ENCODE results near the gene NIM1K.
"Not testable (repeated sequence)": the region's sequence is repeated elsewhere in the genome, so short reads cannot be mapped to it uniquely, and the experiment has no call there.

Gene NIM1K

DNA sequence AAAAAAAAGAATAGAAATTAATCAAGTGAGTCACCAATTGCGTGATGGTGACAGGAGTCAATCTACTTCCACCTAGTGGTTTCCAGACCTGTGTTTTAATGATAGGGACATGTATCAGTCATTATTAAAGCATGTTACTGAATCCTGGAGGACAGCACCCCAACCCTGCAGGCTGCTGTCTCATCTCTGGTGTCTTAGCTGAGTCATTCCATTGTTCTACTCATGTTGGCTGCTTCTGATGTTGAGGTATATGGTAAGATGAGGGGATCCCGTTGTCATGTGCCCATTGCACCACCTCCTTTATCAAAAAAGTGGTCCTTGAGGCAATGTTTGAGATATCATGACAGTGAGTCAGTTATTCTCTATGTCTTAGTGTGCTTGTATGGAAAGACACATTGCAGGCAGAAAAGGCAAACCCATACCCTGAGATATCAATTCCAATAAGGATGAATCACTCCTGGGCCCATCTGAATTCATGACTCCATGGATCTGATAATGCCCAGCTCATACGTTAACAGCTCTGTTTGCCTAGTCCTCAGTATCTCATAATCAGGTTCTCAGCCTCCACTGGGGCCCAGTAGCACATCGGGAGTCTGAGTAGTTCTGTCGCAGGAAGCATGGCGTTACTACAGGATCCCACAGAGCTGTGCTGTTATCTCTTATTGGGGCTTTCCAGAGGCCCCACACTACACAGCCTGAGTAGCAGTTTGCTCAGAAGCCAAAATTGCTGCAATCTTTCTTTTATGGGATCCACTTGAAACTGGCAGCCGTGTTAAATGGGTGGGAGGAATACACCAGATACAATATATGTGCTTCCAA is 90.0 kb downstream of the NIM1K start:
- DNase-seq (ENCODE audit: low read depth): no peak

DNA sequence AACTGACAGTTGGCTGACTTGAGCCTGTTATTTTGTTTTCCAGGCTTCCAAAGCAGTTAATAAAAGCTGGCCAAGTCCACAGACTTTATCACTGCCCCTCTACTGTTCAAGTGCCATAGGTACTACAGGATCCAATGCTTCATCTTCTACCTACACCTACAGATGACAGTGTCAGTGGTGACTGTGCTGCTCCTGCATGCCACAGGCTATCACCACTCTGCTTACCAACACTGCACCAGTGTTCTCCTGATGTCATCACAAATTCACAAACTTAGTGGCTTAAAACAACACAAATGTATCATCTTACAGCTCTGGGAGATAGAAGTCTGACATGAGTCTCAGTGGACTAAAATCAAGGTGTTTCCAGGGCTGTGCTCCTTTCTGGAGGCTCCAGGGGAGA is 94.6 kb downstream of the NIM1K start:
- DNase-seq (ENCODE audit: low read depth): no peak

DNA sequence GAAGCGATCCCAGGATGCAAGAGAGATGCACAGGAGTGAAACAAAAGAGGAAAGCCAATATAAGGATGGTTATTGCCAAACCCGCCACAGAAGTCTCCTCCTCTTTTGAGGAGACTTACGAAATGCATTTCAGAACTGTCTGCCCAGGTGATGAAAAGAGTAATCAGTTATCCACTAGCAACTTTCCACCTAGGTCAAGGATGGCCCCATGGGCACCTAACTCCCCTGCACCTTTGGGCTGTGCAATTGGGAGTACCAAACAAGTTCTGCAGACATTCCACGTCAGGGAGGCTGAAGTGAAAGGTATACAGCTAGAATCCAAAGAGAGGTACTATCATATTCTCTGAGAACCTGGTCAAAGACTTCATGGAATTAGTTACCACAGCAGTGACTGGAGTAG is 95.5 kb downstream of the NIM1K start:
- no peak for DNase-seq (ENCODE audit: low read depth)

DNA sequence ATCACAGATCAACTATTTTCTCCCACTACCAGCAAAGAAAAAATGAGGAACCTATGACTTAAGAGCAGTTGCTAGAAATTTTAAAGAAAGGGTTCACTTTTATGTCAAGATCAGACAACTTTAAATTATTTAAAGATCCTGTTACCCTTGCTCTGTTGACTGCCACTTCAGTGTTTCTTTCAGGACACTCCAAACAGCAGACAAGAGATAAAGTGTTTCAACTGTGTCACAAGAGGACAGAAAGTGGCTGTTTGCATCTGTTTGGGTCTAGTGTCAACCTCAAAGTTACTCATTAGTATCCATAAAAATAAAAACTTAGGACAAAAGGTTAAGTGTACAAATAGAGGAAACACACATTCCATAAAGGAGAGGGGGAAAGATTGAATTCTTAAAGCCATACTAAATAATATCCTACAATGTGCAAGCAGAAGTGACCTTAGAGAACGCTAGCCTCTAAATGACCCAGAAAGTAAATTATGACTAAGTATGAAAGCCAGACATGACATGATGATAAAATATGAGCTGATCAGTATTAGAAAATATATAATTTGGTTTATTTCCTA is 96.3 kb downstream of the NIM1K start:
- no peak for DNase-seq (ENCODE audit: low read depth)

DNA sequence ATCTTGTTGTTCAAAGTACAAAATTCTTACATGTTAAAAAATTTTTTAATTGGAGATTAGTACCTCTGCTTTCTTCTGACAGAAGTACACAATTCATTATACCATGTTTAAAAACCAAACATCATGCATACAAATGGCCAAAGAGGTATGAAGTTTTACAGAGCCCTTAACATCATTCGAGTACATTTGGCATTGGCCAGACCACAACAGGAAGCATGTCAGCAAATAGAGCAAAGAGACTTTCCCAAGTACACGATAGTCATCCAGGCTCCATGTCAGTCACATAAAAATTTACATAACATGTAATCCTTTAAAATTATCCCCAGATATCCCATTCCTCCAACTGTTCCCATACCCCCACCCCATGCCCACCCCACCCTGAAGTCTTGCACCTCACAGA is 98.7 kb downstream of the NIM1K start:
- no peak for DNase-seq (ENCODE audit: low read depth)

DNA sequence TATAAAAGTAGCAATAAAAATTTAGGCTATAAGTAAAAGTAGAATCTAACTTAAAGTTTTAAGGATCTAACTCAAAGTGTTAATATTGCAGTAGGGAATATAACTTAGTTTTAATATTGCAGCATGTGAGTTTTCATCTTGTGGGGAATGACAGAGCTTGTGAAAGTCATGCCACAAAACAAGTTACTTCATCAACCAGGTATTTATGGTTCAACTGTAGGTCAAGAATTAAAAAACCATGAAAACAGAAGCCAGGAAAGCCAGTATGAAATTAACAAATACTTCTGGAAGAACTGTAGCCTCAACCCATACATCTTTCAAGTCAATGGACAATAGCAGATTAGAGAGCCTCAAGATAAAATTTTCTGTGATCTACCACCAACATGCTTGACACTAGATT is 102.2 kb downstream of the NIM1K start:
- DNase-seq (ENCODE audit: low read depth): no peak

DNA sequence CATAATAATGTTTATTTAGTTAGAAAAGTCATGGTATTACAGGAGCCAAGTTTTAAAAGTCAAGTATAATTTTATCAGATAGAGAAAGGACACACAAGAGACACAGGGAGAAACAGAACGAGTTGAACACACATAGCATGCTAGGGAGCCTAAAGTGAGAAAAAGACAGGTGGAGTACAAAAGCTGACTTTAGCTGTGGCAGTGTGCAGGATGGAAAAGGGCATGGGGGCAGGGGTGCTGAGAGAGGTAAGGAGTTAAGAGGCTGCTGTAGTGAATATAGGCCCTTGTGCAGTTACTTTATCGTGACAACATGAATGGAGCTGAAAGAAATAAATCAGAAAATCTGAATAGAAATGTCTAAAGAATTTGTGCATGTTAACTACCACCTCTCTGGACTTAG is 103.2 kb downstream of the NIM1K start:
- no peak for DNase-seq (ENCODE audit: low read depth)

DNA sequence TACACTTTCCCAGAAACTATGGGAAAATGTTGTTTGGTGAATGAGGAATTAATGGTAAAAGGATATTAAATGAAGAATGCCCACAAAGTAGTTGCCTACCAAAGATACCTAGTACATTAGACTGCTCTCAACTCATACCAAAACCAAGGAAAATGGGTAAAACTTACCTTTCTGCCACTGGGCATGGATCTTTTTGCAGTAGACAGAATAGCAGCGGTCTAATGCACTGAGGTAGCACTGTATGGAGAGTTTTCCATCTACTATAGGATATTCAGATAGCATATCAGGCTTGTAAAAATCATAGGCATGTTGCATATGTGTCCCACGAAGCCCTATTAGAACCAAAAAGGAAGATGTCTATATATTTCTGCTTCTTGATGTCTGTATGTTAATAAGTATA is 104.8 kb downstream of the NIM1K start:
- no peak for DNase-seq (ENCODE audit: low read depth)

DNA sequence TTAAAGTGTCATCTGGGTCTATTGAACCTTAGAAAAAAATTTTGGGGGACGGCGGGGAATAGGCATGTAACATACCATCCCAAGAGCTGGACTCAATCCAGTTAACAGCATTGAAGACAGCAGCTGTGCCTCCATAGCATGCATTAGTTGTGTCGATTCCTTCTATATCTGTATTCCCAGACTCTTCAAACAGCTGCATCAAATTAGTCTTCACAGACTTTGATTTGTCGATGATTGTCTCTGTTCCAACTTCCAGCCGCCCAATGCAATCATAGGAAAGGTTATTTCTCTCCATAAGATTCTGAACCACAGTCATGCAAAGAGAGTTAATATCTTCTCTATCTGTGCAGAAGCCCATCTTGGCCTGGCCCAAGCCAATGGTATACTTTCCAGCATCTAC is 106.4 kb downstream of the NIM1K start:
- DNase-seq (ENCODE audit: low read depth): no peak

DNA sequence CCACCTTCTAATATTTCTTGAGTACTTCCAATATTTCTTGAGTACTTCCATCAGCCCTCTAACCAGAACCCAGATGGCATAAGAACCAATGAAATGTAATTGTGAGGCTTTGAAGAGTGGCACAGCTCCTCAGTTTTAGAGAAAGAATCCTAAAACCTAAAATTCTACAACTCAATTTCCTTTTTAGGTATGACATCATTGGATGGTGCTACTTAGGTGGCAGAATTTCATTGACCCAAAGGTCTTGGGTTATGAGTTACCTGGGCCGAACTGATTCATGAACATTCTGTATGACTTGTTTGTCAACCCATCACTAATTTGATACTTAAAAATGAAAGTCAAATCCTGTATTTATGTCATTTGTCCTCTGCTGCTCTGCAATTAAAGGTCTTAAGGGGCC is 108.1 kb downstream of the NIM1K start:
- no peak for DNase-seq (ENCODE audit: low read depth)

DNA sequence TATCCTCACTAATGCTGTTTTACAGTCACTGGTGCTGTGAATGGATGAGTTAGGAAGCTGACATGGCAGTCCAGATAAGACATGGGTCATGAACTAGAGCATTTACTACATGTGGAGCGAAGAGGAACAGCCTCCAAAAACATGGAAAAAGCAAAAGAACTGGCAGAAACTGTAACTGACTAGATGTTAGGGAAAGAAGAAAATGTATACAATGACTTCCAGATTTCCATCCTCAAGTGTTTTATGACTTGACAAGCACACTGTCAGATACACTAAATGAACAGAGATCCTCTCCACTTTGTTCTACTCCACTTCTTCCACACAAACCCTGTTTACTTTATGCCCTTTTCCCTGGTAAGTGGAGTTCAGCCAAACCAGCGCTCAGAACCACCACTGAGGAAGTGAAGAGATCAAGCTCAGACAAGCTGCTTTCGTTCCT is 109.6 kb downstream of the NIM1K start:
- no peak for DNase-seq (ENCODE audit: low read depth)

DNA sequence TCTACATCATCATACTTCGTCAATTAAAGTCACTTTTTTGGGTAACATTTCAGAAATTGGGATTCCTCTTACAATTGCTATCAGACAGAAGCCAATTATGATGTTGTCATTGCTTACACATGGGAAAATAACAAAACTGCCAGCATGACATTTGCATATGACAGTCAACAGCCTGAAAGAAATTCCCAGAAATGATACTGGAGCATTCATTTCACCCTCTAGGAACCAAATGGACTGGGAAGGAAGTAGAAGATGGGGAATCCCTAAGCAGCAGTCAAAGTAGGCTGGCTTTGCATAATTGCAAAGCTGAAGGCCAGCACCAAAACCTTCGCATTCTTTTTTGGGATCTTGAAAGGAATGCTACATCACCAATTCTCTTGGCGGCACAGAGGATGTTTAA is 110.5 kb downstream of the NIM1K start:
- no peak for DNase-seq (ENCODE audit: low read depth)

DNA sequence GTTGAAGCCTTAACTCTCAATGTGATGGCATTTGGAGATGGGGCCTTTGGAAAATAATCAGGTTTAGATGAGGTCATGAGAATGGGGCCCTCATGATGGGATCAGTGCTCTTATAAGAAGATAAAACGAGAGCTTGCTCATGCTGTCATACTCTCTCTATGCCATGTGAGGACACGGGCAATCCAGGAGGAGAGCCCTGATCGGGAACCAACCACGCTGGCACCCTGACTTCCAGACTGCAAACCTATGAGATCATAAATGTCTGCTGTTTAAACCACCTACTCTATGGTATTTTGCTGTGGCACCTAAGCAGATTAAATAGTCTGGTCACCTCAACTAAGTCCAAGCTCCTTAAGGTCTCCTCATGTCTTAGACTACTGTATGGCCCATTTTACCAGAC is 111.2 kb downstream of the NIM1K start:
- DNase-seq (ENCODE audit: low read depth): no peak

DNA sequence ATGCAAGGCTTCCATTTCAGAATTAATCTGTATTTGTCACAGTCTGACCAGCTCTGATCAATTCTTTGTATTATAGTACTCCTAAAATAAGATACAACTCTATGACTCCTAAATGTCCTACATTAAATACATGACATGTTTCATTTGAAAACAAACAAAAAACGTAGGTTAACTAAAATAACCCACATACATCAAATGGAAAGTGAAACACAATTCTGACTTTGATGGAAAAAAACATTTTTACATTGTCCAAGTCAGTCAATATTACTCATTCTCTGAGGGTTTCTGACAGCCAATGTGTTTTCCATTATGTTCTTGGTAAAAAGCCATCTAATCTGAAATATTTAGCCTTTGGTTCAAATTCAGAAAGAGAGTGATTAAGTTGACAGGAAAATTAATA is 112.5 kb downstream of the NIM1K start:
- DNase-seq (ENCODE audit: low read depth): no peak

DNA sequence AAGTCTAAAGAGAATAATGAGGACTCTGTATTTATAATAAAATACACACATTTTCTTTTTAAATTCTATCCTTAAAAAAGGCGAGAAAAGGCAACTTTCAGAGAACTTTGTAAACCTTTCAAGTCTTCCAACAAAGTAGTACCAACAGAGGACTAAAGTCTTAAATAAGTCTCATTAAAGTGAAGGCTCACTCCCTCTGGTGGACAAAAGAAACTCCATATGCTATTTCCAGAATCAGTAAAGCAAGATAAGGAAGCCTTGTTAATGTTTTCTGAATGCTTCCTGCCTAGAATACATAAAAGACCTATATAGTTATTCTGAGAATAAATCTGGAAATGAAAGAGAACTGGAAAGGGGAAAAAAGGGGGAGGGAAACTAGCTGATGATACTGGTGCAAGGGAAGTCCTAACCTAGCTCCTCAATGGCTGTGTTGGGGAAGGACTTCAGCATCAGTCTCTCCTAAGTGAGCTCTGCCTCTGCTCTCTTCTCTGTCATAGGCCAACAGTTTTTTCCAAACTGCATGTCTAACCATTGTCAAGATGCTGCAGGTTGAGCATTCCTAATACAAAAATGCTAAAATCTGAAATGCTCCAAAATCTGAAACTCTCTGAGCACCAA is 114.0 kb downstream of the NIM1K start:
- DNase-seq (ENCODE audit: low read depth): no peak

DNA sequence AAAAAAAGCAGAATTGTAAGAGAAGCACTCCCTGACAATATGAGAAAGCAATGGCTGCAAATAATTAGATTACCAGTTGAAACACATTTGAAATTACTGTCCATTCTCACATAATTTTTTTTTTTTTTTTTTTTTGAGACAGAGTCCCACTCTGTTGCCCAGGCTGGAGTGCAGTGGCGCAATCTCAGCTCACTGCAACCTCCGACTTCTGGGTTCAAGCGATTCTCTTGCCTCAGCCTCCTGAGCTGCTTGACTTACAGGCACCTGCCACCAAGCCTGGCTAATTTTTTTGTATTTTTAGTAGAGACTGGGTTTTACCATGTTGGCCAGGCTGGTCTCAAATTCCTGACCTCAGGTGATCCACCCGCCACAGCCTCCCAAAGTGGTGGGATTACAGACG is 114.9 kb downstream of the NIM1K start:
- DNase-seq (ENCODE audit: low read depth): not testable (repeated sequence)

DNA sequence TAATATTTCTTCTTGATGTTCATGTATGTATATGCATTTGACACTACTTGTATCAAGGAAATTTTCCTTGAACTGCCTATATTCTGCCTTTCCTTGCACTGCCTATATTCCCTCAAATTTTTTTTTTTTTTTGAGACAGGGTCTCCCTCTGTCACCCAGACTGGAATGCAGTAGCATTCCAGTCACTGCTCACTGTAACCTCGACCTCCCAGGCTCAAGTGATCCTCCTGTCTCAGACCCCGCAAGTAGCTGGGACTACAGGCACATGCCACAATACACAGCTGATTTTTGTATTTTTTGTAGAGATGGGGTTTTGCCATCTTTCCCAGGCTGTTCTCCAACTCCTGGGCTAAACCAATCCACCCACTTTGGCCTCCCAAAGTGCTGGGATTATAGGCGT is 117.1 kb downstream of the NIM1K start:
- DNase-seq (ENCODE audit: low read depth): no peak

DNA sequence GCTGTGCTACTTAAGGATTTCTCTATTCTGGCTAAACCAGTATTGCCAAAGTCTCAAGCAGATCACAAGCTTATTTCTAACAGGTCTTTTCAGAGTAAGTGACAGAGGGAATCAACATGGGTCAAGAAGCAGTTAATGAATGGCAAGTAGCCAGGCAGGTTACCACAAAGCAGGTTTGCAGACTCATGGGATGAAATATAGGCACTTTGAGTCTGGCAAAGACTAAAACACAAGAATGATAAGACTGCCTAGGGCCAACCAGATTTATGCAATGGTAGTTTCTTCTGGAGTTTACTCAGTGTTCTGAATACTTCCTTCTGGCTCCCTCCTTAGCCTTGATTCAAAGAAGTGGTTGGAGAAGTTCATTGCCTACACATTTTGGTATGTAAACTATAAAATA is 117.6 kb downstream of the NIM1K start:
- no peak for DNase-seq (ENCODE audit: low read depth)

DNA sequence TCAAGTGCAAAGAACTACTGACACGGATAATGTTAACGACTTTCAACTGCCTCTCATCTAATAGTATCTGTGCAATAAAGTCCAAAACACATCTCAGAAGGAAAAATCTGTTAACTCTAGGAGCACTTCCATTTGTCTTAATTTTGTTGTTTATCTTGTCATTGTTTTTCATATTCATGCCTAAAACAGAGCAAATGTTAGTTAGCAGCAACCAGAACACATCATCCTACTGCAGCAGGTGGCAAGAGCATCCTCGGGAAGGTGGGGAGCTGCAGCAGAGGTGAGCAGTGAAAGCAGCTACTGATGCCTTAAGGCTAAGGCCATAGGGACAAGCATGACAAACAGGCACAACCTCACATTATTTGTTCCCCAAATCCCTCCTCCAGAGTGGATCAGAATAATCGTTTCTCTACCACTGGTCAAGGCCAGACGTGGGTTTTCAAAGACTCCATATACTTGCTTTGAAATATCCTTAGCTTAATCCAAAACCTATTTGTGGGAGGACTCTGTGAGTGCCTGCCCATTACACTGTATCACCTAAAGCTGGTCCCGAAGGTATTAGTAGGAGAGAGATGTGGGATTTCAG is 120.1 kb downstream of the NIM1K start:
- DNase-seq (ENCODE audit: low read depth): no peak

DNA sequence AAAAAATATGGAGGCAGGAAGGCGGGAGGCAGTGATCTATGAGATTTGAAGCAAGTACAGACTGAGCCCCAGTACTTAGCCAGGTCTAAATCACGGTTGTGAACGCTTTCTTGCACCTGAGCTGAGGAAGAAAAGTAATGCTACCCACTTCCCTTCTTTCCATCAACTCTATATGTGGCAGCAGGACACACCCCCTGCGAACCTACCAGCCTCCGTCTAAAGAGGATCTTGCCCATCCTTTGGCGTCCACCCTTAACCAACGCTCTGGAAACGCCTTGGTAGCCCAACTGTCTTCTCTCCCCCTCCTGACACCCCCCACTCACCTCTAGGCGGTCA is 120.6 kb downstream of the NIM1K start:
- DNase-seq (ENCODE audit: low read depth): peak; percentile 15

DNA sequence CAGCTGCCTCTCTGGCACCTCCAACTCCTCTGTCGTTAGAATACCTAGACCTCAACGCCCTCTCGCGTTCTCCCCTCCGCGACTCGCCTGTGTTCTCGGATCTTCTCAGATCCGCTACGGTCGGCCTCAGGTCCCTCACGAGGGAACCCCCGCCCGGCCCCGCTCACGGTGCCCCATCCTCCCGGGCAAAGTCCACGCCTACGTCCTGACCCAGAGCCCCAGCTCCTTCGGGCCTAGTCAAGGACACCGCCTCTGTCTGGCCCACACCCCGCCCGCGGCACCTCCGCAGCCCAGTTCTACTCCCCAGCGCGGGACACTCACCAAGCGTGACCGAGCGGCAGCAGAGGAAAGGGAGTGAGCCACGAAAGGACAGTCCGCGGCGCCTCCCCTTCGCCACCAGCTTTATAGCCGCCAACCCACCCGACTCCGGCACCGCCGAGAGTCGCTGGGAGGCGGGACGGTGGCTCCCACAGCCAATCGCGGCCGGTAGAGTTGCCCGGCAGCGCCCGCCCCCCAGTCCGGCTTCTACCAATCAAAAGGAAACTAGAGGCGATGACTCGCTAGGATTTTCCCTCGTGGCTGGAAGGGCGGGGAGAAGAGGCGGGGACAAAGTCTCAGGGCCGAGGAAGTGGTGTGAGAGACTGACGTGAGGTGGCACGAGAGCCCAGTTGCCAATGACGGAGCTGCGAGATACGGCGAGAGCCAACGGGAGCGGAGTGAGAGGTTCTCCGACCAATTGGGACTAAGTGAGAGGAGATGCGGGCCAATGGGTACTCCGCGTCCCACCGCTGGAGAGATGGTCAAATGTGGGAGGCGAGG is 121.2 kb downstream of the NIM1K start, which contains the start of gene HMGCS1:
HMGCS1 (minus strand) TSS at position 378 of the 819 bp plus-strand sequence. CDS start 14,447 bp downstream, outside the sequence.
- DNase-seq (ENCODE audit: low read depth): peak; percentile 97

DNA sequence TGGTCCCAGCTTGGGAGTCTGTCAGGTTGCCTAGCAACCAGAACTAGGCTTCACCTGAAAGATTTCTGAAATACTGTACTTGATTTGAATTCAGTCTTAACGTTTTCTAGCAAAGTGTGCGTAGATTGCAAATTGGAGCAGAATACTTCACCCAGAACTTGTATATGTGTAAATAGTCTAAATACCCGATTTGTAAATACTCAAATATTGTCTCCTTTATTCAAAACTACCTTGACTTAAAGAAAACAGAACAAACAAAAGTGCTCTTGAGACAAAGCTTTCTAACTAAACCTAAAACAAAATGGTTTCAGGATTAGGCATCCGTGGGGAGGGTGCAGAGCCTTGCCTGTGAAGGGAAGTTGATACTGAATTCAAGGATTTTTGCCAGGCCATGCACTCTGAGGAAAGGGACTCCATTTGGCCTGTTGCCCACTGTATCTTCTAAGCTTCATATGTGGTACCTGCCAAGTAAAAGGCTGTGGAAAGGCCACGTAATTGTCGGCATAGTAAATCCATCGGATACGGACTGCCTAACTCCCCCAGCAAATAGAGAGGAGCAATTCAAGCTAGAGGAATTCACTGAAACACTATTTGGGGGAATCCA is 121.9 kb downstream of the NIM1K start:
- no peak for DNase-seq (ENCODE audit: low read depth)

Data from stimulated activated CD8-positive, alpha-beta memory T cell treated with anti-CD3 and anti-CD28 coated beads, Interleukin-12 subunit alpha, Interleukin-12 subunit beta, amount 100 ng/mL, for 1 hour (primary cell).